H9 (cell line): ENCODE data around the gene MTMR1. TPM values are rescaled to one million over a fixed set of nuclear protein-coding genes. Genes with fewer than 3 reads are reported as not detected.

ENCODE experiments used
- DNase-seq: peaks from one replicate; pipeline ENCODE4 v3.0.0-alpha.2; 2017
- H2AFZ ChIP-seq: one replicate; pipeline ENCODE4 v1.6.1; 2013; ENCODE audit warnings: mild to moderate bottlenecking, low read length, control low read depth, moderate library complexity
- H2AK5ac ChIP-seq: 2 replicates; pipeline ENCODE4 v1.6.1; 2013; ENCODE audit warnings: low read length, control low read depth, mixed read lengths; ENCODE audit not compliant: insufficient read length
- H2BK120ac ChIP-seq: one replicate; pipeline ENCODE4 v1.6.1; 2013; ENCODE audit warnings: low read depth, mild to moderate bottlenecking, low read length, control low read depth, inconsistent platforms; ENCODE audit not compliant: poor library complexity, severe bottlenecking
- H2BK12ac ChIP-seq: 2 replicates; pipeline ENCODE4 v1.6.1; 2013; ENCODE audit warnings: low read length, control low read depth, mixed read lengths, low read depth; ENCODE audit not compliant: insufficient read length
- H2BK15ac ChIP-seq: 2 replicates; pipeline ENCODE4 v1.6.1; 2013; ENCODE audit warnings: low read depth, low read length, control low read depth
- H2BK20ac ChIP-seq: one replicate; pipeline ENCODE4 v1.6.1; 2013; ENCODE audit warnings: low read depth, mild to moderate bottlenecking, low read length, control low read depth, inconsistent platforms; ENCODE audit not compliant: poor library complexity, severe bottlenecking
- H2BK5ac ChIP-seq: 2 replicates; pipeline ENCODE4 v1.6.1; 2013; ENCODE audit warnings: low read length, control low read depth, mixed read lengths; ENCODE audit not compliant: insufficient read length
- H3K14ac ChIP-seq: 2 replicates; pipeline ENCODE4 v1.6.1; 2013; ENCODE audit warnings: low read length, control low read depth; ENCODE audit not compliant: insufficient read depth
- H3K18ac ChIP-seq: 2 replicates; pipeline ENCODE4 v1.6.1; 2013; ENCODE audit warnings: low read depth, mild to moderate bottlenecking, mixed read lengths, low read length, control low read depth; ENCODE audit not compliant: insufficient read length
- H3K23ac ChIP-seq: 2 replicates; pipeline ENCODE4 v1.6.1; 2013; ENCODE audit warnings: low read length, control low read depth, mixed read lengths, low read depth; ENCODE audit not compliant: insufficient read length
- H3K23me2 ChIP-seq: 2 replicates; pipeline ENCODE4 v1.6.1; 2013; ENCODE audit warnings: low read depth, mild to moderate bottlenecking, mixed read lengths, low read length, control low read depth; ENCODE audit not compliant: insufficient read length, poor library complexity, severe bottlenecking
- H3K27ac ChIP-seq: 2 replicates; pipeline ENCODE4 v1.5.1; 2013; ENCODE audit warnings: low read length, control low read depth, mixed read lengths, low read depth; ENCODE audit not compliant: insufficient read length
- H3K27me3 ChIP-seq: 2 replicates; pipeline ENCODE4 v1.6.1; 2013; ENCODE audit warnings: low read length, control low read depth, inconsistent platforms; ENCODE audit not compliant: insufficient read depth
- H3K4ac ChIP-seq: 2 replicates; pipeline ENCODE4 v1.6.1; 2013; ENCODE audit warnings: low read depth, mild to moderate bottlenecking, control low read depth, inconsistent platforms, low read length, moderate library complexity
- H3K4me1 ChIP-seq: 2 replicates; pipeline ENCODE4 v1.6.1; 2013; ENCODE audit warnings: low read length, control low read depth, inconsistent platforms; ENCODE audit not compliant: insufficient read depth
- H3K4me2 ChIP-seq: 2 replicates; pipeline ENCODE4 v1.6.1; 2013; ENCODE audit warnings: low read length, control low read depth, mixed read lengths; ENCODE audit not compliant: insufficient read length, insufficient read depth
- H3K56ac ChIP-seq: 2 replicates; pipeline ENCODE4 v1.6.1; 2013; ENCODE audit warnings: low read depth, mild to moderate bottlenecking, mixed read lengths, low read length, control low read depth; ENCODE audit not compliant: insufficient read length
- H3K79me1 ChIP-seq: 2 replicates; pipeline ENCODE4 v1.6.1; 2013; ENCODE audit warnings: low read depth, mild to moderate bottlenecking, moderate library complexity, low read length, control low read depth, inconsistent platforms; ENCODE audit not compliant: insufficient read depth, poor library complexity, severe bottlenecking
- H3K79me2 ChIP-seq: 2 replicates; pipeline ENCODE4 v1.6.1; 2013; ENCODE audit warnings: low read length, control low read depth, inconsistent platforms; ENCODE audit not compliant: insufficient read depth
- H3K9ac ChIP-seq: 2 replicates; pipeline ENCODE4 v1.6.1; 2013; ENCODE audit warnings: low read length, control low read depth, mixed read lengths; ENCODE audit not compliant: insufficient read length; ENCODE audit errors: extremely low read depth
- H3K9me3 ChIP-seq: one replicate; pipeline ENCODE4 v1.6.1; 2013; ENCODE audit warnings: low read depth, low read length, inconsistent platforms; ENCODE audit not compliant: control insufficient read depth
- H3T11ph ChIP-seq: one replicate; pipeline ENCODE4 v1.6.1; 2013; ENCODE audit warnings: mild to moderate bottlenecking, low read length, control low read depth, inconsistent platforms
- H4K20me1 ChIP-seq: one replicate; pipeline ENCODE4 v1.6.1; 2013; ENCODE audit not compliant: control insufficient read depth, insufficient read length, insufficient read depth
- H4K5ac ChIP-seq: 2 replicates; pipeline ENCODE4 v1.6.1; 2013; ENCODE audit warnings: low read depth, mild to moderate bottlenecking, mixed read lengths, low read length, control low read depth; ENCODE audit not compliant: insufficient read length
- H4K8ac ChIP-seq: replicated peaks from 2 replicates; pipeline ENCODE4 v1.6.1; 2013; ENCODE audit warnings: low read length, control low read depth, mixed read lengths, low read depth; ENCODE audit not compliant: insufficient read length
- H4K91ac ChIP-seq: 2 replicates; pipeline ENCODE4 v1.6.1; 2013; ENCODE audit warnings: low read depth, mild to moderate bottlenecking, moderate library complexity, mixed read lengths, low read length, control low read depth; ENCODE audit not compliant: insufficient read length
- H3K27ac Mint-ChIP-seq, 3 experiments: 2 replicates in 2 of 3; 3 replicates in 1 of 3; pipeline ENCODE4 v1.8.0; 2020 to 2021; ENCODE audit warnings: mixed read lengths in 3 of 3, mild to moderate bottlenecking in 1 of 3, moderate library complexity in 1 of 3
- H3K27me3 Mint-ChIP-seq: 2 replicates; pipeline ENCODE4 v1.8.0; 2021; ENCODE audit warnings: low read depth, mild to moderate bottlenecking, moderate library complexity, mixed read lengths
- H3K36me3 Mint-ChIP-seq, 3 experiments: 2 replicates in 2 of 3; 3 replicates in 1 of 3; pipeline ENCODE4 v1.8.0; 2020 to 2021; ENCODE audit warnings: low read depth in 3 of 3, mixed read lengths in 3 of 3; ENCODE audit not compliant: insufficient read depth in 1 of 3
- H3K4me1 Mint-ChIP-seq, 2 experiments: 2 replicates each; pipeline ENCODE4 v1.8.0; 2020; ENCODE audit warnings: mixed read lengths in 2 of 2
- H3K4me3 Mint-ChIP-seq, 2 experiments: 2 replicates in 1 of 2; 3 replicates in 1 of 2; pipeline ENCODE4 v1.8.0; 2020 to 2021; ENCODE audit warnings: mild to moderate bottlenecking in 2 of 2, mixed read lengths in 2 of 2, moderate library complexity in 1 of 2
- H3K9me3 Mint-ChIP-seq, 2 experiments: 2 replicates in 1 of 2; 3 replicates in 1 of 2; pipeline ENCODE4 v1.8.0; 2020; ENCODE audit warnings: mild to moderate bottlenecking in 2 of 2, mixed read lengths in 2 of 2, moderate library complexity in 1 of 2
- WGBS: extraction: QIAGEN DNeasy Blood & Tissue Kit; methylation state at CpG from one replicate; pipeline ENCODE4 v1.1.7; 2013; ENCODE audit warnings: missing lambda C conversion rate, low lambda C conversion rate, mixed read lengths; ENCODE audit not compliant: insufficient read length; ENCODE audit errors: extremely low coverage; 5-methylcytosine and 5-hydroxymethylcytosine counted together
- total RNA-seq: library from RNA; stranded (reverse); gene quantifications from 2 replicates; pipeline ENCODE4 v1.2.1, GENCODE V29; 2021
- TF ChIP-seq, protein P1 (sequence below): fragments of 200-600 bp; sonication (generic); conservative IDR thresholded peaks from 3 replicates; pipeline ENCODE4 v1.8.0; 2021; ENCODE audit warnings: antibody characterized with exemption, mild to moderate bottlenecking

MTMR1 gene
- total RNA-seq, 1 experiment from 2014 or later, result 25.2 TPM

DNA sequence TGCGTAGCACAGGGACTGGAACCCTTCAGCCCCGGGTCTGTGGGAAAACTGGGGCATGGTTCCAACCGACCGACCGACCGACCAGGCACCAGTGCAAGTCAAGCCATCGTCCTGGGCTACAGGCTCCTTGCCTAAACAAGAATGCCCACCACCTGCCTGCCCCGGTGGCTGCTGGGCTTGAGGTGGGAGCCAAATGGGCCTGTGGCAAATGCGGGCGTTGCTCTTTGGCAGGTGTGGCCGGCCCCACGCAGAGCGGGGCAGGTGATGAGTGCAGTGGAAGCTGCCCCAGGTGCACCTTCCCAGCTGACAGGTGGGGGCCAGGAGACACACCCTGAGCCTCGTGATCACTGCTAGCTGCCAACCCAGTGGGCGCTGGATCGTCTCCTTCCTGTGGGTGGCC, 77.9 kb downstream of the MTMR1 start:
- peaks cover 8 to 11% of the 10 kb centered on the region in 2 experiments for H3K4me1 Mint-ChIP-seq

More for the DNA sequence above, 77.9 kb downstream of the MTMR1 start:
- Histone ChIP-seq H3K23me2 (peaks cover 3% of the 10 kb centered on the region), H3K56ac (no peak overlapping the region), H3T11ph (no peak overlapping the region), H3K79me2 (no peaks in the 10 kb centered on the region), H4K91ac (no peak overlapping the region), H4K8ac (no peak overlapping the region), H4K5ac (no peak overlapping the region), H2BK12ac (no peak overlapping the region), H3K18ac (no peak overlapping the region), H3K79me1 (no peaks in the 10 kb centered on the region), H2BK15ac (no peak overlapping the region), H2BK20ac (no peak overlapping the region), H3K4ac (no peak overlapping the region), H2AFZ (no peak overlapping the region), H3K14ac (no peak overlapping the region; the same call in 1 of the 2 replicates), H2AK5ac (no peak overlapping the region), H3K4me1 (no peaks in the 10 kb centered on the region; the same call in 1 of the 2 replicates), H3K9ac (no peak overlapping the region), H3K27me3 (no peaks in the 10 kb centered on the region), H4K20me1 (no peaks in the 10 kb centered on the region), H3K4me2 (no peak overlapping the region), H3K27ac (no peak overlapping the region), H2BK120ac (no peak overlapping the region), H3K23ac (no peak overlapping the region), H3K9me3 (no peaks in the 10 kb centered on the region), H2BK5ac (no peak overlapping the region)
- TF ChIP-seq, protein P1, sequence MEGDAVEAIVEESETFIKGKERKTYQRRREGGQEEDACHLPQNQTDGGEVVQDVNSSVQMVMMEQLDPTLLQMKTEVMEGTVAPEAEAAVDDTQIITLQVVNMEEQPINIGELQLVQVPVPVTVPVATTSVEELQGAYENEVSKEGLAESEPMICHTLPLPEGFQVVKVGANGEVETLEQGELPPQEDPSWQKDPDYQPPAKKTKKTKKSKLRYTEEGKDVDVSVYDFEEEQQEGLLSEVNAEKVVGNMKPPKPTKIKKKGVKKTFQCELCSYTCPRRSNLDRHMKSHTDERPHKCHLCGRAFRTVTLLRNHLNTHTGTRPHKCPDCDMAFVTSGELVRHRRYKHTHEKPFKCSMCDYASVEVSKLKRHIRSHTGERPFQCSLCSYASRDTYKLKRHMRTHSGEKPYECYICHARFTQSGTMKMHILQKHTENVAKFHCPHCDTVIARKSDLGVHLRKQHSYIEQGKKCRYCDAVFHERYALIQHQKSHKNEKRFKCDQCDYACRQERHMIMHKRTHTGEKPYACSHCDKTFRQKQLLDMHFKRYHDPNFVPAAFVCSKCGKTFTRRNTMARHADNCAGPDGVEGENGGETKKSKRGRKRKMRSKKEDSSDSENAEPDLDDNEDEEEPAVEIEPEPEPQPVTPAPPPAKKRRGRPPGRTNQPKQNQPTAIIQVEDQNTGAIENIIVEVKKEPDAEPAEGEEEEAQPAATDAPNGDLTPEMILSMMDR, result no peak
- WGBS, result no CpG with 5 or more reads among the region's 16 CpGs
- Mint-ChIP-seq H3K4me3 (no peak overlapping the region), H3K27ac (no peak overlapping the region), H3K27me3 (peaks cover 2% of the 10 kb centered on the region), H3K9me3 (peaks cover 49 to 63% of the 10 kb centered on the region in 2 experiments), H3K36me3 (peaks cover 18 to 34% (median 20%) of the 10 kb centered on the region in 3 experiments)
- no peak for DNase-seq
